Glomerular visceral epithelial cell (primary cell): ENCODE results near the gene RAPGEF2.

Experiments
- DNase-seq: peaks from one replicate; pipeline ENCODE4 v3.0.0-alpha.2; 2016; ENCODE audit errors: extremely low spot score

The RAPGEF2 gene

GRCh38 chr4:159195361-159195769 is 92.5 kb downstream of the RAPGEF2 start:
- no peak for DNase-seq

DNA sequence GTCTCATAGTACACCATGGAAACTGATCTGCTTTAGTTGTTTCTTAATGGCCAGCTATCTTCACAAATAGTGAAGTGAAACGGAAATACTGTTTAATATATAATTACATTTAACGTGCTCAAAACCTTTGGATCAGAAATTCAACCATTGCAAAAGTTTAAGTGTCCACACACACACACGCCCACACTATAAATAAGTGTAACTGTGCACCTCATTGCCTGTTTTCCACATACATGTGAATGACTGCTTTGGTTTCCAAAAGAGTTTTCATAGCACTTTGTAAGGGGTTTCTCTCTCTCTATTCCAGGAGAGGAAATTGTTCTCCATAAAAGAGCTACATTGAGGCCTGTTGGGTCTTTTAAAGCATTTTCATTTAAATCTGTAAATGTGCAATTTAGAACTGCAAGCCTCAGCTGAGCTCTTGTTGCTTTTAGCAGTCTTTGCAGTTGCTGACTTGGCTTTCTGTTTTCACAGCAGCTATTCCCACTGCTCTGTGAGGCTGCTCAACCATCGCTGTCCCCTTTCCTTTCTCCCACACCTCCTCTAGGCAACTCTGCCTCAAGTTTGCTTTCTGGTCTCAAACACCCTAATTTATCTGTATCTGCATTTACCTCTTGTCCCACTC is 94.5 kb downstream of the RAPGEF2 start:
- DNase-seq: no peak

GRCh38 chr4:159197885-159198269 is 95.0 kb downstream of the RAPGEF2 start:
- no peak for DNase-seq

- DNase-seq: no peak
Measured at GRCh38 chr4:159199826-159200225, 96.9 kb downstream of the RAPGEF2 start.

DNA sequence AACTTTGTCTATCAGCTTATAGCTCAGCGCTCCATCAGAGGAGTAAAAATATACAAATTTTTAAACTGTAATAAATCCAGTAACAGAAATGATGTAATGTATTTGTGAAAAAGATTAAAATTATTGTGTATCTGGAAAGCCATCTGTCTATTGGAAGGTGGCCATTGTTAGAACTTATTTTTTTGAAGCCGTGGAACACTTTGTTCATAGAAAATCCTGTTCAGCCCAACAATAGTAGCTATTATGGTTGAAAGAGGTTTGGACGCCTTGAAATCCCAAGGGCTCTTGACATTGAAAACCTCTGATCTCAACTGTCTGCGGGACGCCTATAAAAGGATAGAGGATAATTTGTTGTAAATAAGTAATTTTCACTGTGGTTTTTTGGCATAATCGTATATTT is 98.3 kb downstream of the RAPGEF2 start:
- no peak for DNase-seq

DNA sequence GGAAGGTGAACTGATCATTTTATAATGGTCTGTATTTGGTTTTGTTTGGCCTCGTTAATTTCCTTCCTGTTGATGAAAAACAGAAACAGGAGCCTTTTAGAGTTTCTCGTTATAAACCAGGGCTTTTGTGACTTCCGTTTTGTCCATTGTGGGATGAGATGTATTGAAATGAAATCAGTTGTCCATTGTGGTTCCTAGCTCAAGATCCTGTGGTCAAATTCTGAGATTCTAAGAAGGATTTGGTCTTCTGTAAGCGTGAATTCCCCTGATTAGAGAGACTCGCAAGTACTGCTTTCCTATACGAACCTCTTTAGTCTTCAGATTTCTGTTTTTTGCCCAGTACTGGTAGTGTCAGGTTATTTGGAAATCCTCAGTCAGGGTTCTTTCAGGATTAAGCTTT is 101.7 kb downstream of the RAPGEF2 start:
- no peak for DNase-seq

- DNase-seq: no peak
Measured at GRCh38 chr4:159205466-159205865, 102.6 kb downstream of the RAPGEF2 start.

GRCh38 chr4:159206427-159206871 is 103.6 kb downstream of the RAPGEF2 start:
- DNase-seq: peak; percentile 27

- DNase-seq: no peak
Measured at GRCh38 chr4:159209249-159209648, 106.4 kb downstream of the RAPGEF2 start.

DNA sequence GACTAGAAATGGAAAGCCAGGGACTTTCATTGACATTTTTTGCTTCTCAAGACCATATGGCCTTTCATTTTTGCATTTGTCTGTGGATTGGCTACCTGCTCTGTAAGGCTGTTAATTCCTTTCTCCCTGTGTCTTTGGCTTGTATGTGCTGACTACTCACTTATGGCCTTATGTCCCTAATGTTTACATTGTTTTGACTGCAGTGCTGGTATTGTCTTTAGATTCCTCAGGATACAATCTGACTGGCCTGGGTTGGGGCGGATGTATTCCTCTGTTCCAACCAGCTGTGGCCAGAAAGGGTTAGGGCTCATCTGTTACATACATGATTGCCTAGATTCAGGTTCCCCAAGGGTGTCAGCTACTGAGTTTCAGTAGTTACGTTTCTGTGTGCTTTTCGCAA is 108.1 kb downstream of the RAPGEF2 start:
- DNase-seq: no peak

DNA sequence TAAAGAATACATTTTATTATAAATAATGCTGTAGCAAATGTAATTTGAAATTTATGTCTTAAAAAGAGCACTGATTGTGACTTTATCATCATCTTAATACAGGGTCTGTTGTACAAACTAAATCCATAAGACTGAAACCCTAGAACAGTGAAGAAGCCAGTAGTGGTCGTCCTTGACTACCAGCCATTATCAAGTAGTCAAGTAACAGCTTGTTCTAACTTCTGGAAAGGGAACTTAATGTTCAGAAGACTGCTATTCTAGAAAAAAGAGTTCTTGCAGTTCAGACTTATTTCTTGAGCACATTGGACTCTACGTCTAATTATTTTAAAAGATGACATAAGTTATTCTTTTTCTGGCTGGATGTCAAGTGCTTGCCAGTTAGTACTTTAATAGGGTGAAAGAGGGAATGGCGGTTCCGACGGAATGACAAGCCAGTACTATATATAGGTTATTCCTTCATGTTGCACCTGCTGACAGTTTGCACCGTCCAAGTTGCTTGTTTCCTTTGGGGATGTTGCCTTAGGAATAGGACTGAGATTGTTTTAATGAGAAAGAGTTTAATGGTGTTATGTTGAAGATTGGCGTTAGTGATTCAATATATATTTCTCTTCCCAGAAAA is 109.9 kb downstream of the RAPGEF2 start:
- no peak for DNase-seq

DNA sequence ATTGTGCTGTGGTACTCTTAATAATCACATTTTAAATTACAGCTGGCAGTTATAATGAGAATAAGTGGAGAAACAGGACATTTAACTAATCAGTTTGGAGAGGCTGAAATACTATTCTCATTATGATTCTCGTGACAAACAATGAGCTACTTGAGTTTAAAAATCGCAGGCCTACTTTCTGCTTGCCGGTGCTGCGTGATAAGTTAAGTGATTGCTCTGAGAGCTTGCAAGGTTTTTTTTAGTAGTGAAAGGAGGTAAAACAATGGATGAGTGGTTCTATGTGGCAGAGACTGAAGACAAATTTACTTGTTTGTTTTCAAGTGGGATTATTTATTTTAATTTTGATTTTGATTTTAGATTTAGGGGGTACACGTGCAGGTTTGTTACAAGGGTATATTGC is 114.0 kb downstream of the RAPGEF2 start:
- no peak for DNase-seq

- no peak for DNase-seq
Measured at GRCh38 chr4:159219862-159220261, 117.0 kb downstream of the RAPGEF2 start.

GRCh38 chr4:159220353-159220752 is 117.5 kb downstream of the RAPGEF2 start:
- no peak for DNase-seq

GRCh38 chr4:159221280-159221679 is 118.4 kb downstream of the RAPGEF2 start:
- DNase-seq: no peak

- no peak for DNase-seq
Measured at GRCh38 chr4:159222043-159222552, 119.2 kb downstream of the RAPGEF2 start.

DNA sequence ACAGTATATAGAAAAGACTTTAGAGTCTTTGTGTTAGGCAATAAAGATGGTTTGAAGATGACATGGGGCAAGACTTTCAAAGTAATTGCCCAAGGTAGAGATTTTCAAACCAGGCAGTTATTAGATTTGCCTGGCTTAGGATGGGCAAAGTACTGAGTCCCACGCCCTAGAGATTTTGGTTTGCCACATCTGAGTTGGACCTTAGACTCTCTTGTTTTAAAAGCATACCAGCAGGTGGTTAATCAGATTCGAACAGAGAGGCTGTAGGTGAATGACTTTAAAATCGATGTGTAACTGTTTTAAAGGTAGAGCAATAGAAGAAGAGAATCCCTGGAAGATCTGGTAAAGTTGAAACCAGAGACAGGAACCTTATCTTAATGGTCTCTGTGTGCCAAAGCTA is 121.5 kb downstream of the RAPGEF2 start:
- no peak for DNase-seq

DNA sequence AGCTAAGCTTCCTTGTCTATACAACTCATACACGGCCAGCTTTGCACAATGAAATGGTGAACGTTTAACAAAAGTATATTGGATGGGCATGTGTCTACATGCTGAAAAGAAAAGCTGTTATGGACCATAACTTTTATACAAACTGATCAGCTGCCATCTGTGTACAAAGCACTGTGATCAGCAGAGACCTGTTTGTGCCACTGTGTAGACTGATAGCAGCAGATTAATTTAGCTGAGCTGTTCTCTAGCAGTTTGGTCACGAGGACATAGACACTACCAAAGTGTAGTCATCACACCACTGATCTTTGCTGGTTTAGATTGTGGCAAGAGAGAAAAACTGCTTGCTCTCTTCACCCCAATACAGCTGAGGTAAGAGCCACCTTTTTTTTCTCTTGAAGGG is 124.5 kb downstream of the RAPGEF2 start:
- peak; percentile 29 for DNase-seq

DNA sequence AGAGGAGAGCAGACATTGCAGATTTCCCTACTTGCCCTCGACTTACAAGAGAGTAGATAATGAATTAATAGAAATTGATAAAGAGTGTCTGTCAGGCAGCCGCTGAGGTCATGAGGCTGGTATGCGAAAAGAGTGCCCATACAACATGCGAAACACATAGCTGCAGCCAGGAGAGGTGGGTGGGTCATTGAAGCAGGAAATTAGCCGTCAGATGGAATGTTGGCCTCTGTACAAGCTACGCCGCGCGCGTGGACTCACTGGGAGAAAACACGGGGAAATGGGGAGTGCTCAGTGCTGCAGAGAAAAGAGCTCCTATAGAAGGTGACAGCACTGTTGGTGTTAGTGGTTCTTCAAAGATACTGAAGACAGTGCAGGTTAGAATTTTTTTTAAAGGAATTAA is 125.1 kb downstream of the RAPGEF2 start:
- DNase-seq: peak; percentile 84

GRCh38 chr4:159229164-159229563 is 126.3 kb downstream of the RAPGEF2 start:
- DNase-seq: peak; percentile 58

GRCh38 chr4:159232465-159233106 is 129.7 kb downstream of the RAPGEF2 start:
- no peak for DNase-seq

GRCh38 chr4:159235779-159236368 is 133.0 kb downstream of the RAPGEF2 start:
- no peak for DNase-seq

GRCh38 chr4:159237975-159238374 is 135.1 kb downstream of the RAPGEF2 start:
- DNase-seq: no peak
